H9 (cell line): ENCODE measurements around the gene SLC35B4. TPM values are rescaled to one million over a fixed set of nuclear protein-coding genes. Genes with fewer than 3 reads are reported as not detected.

Experiments
- DNase-seq: peaks from one replicate; pipeline ENCODE4 v3.0.0-alpha.2; 2017
- H2AFZ ChIP-seq: one replicate; pipeline ENCODE4 v1.6.1; 2013; ENCODE audit warnings: mild to moderate bottlenecking, low read length, control low read depth, moderate library complexity
- H2AK5ac ChIP-seq: 2 replicates; pipeline ENCODE4 v1.6.1; 2013; ENCODE audit warnings: low read length, control low read depth, mixed read lengths; ENCODE audit not compliant: insufficient read length
- H2BK120ac ChIP-seq: one replicate; pipeline ENCODE4 v1.6.1; 2013; ENCODE audit warnings: low read depth, mild to moderate bottlenecking, low read length, control low read depth, inconsistent platforms; ENCODE audit not compliant: poor library complexity, severe bottlenecking
- H2BK12ac ChIP-seq: 2 replicates; pipeline ENCODE4 v1.6.1; 2013; ENCODE audit warnings: low read length, control low read depth, mixed read lengths, low read depth; ENCODE audit not compliant: insufficient read length
- H2BK15ac ChIP-seq: 2 replicates; pipeline ENCODE4 v1.6.1; 2013; ENCODE audit warnings: low read depth, low read length, control low read depth
- H2BK20ac ChIP-seq: one replicate; pipeline ENCODE4 v1.6.1; 2013; ENCODE audit warnings: low read depth, mild to moderate bottlenecking, low read length, control low read depth, inconsistent platforms; ENCODE audit not compliant: poor library complexity, severe bottlenecking
- H2BK5ac ChIP-seq: 2 replicates; pipeline ENCODE4 v1.6.1; 2013; ENCODE audit warnings: low read length, control low read depth, mixed read lengths; ENCODE audit not compliant: insufficient read length
- H3K14ac ChIP-seq: 2 replicates; pipeline ENCODE4 v1.6.1; 2013; ENCODE audit warnings: low read length, control low read depth; ENCODE audit not compliant: insufficient read depth
- H3K18ac ChIP-seq: 2 replicates; pipeline ENCODE4 v1.6.1; 2013; ENCODE audit warnings: low read depth, mild to moderate bottlenecking, mixed read lengths, low read length, control low read depth; ENCODE audit not compliant: insufficient read length
- H3K23ac ChIP-seq: 2 replicates; pipeline ENCODE4 v1.6.1; 2013; ENCODE audit warnings: low read length, control low read depth, mixed read lengths, low read depth; ENCODE audit not compliant: insufficient read length
- H3K23me2 ChIP-seq: 2 replicates; pipeline ENCODE4 v1.6.1; 2013; ENCODE audit warnings: low read depth, mild to moderate bottlenecking, mixed read lengths, low read length, control low read depth; ENCODE audit not compliant: insufficient read length, poor library complexity, severe bottlenecking
- H3K27ac ChIP-seq: 2 replicates; pipeline ENCODE4 v1.5.1; 2013; ENCODE audit warnings: low read length, control low read depth, mixed read lengths, low read depth; ENCODE audit not compliant: insufficient read length
- H3K27me3 ChIP-seq: 2 replicates; pipeline ENCODE4 v1.6.1; 2013; ENCODE audit warnings: low read length, control low read depth, inconsistent platforms; ENCODE audit not compliant: insufficient read depth
- H3K4ac ChIP-seq: 2 replicates; pipeline ENCODE4 v1.6.1; 2013; ENCODE audit warnings: low read depth, mild to moderate bottlenecking, control low read depth, inconsistent platforms, low read length, moderate library complexity
- H3K4me1 ChIP-seq: 2 replicates; pipeline ENCODE4 v1.6.1; 2013; ENCODE audit warnings: low read length, control low read depth, inconsistent platforms; ENCODE audit not compliant: insufficient read depth
- H3K4me2 ChIP-seq: 2 replicates; pipeline ENCODE4 v1.6.1; 2013; ENCODE audit warnings: low read length, control low read depth, mixed read lengths; ENCODE audit not compliant: insufficient read length, insufficient read depth
- H3K56ac ChIP-seq: 2 replicates; pipeline ENCODE4 v1.6.1; 2013; ENCODE audit warnings: low read depth, mild to moderate bottlenecking, mixed read lengths, low read length, control low read depth; ENCODE audit not compliant: insufficient read length
- H3K79me1 ChIP-seq: 2 replicates; pipeline ENCODE4 v1.6.1; 2013; ENCODE audit warnings: low read depth, mild to moderate bottlenecking, moderate library complexity, low read length, control low read depth, inconsistent platforms; ENCODE audit not compliant: insufficient read depth, poor library complexity, severe bottlenecking
- H3K79me2 ChIP-seq: 2 replicates; pipeline ENCODE4 v1.6.1; 2013; ENCODE audit warnings: low read length, control low read depth, inconsistent platforms; ENCODE audit not compliant: insufficient read depth
- H3K9ac ChIP-seq: 2 replicates; pipeline ENCODE4 v1.6.1; 2013; ENCODE audit warnings: low read length, control low read depth, mixed read lengths; ENCODE audit not compliant: insufficient read length; ENCODE audit errors: extremely low read depth
- H3K9me3 ChIP-seq: one replicate; pipeline ENCODE4 v1.6.1; 2013; ENCODE audit warnings: low read depth, low read length, inconsistent platforms; ENCODE audit not compliant: control insufficient read depth
- H3T11ph ChIP-seq: one replicate; pipeline ENCODE4 v1.6.1; 2013; ENCODE audit warnings: mild to moderate bottlenecking, low read length, control low read depth, inconsistent platforms
- H4K20me1 ChIP-seq: one replicate; pipeline ENCODE4 v1.6.1; 2013; ENCODE audit not compliant: control insufficient read depth, insufficient read length, insufficient read depth
- H4K5ac ChIP-seq: 2 replicates; pipeline ENCODE4 v1.6.1; 2013; ENCODE audit warnings: low read depth, mild to moderate bottlenecking, mixed read lengths, low read length, control low read depth; ENCODE audit not compliant: insufficient read length
- H4K8ac ChIP-seq: replicated peaks from 2 replicates; pipeline ENCODE4 v1.6.1; 2013; ENCODE audit warnings: low read length, control low read depth, mixed read lengths, low read depth; ENCODE audit not compliant: insufficient read length
- H4K91ac ChIP-seq: 2 replicates; pipeline ENCODE4 v1.6.1; 2013; ENCODE audit warnings: low read depth, mild to moderate bottlenecking, moderate library complexity, mixed read lengths, low read length, control low read depth; ENCODE audit not compliant: insufficient read length
- H3K27ac Mint-ChIP-seq, 3 experiments: 2 replicates in 2 of 3; 3 replicates in 1 of 3; pipeline ENCODE4 v1.8.0; 2020 to 2021; ENCODE audit warnings: mixed read lengths in 3 of 3, mild to moderate bottlenecking in 1 of 3, moderate library complexity in 1 of 3
- H3K27me3 Mint-ChIP-seq: 2 replicates; pipeline ENCODE4 v1.8.0; 2021; ENCODE audit warnings: low read depth, mild to moderate bottlenecking, moderate library complexity, mixed read lengths
- H3K36me3 Mint-ChIP-seq, 3 experiments: 2 replicates in 2 of 3; 3 replicates in 1 of 3; pipeline ENCODE4 v1.8.0; 2020 to 2021; ENCODE audit warnings: low read depth in 3 of 3, mixed read lengths in 3 of 3; ENCODE audit not compliant: insufficient read depth in 1 of 3
- H3K4me1 Mint-ChIP-seq, 2 experiments: 2 replicates each; pipeline ENCODE4 v1.8.0; 2020; ENCODE audit warnings: mixed read lengths in 2 of 2
- H3K4me3 Mint-ChIP-seq, 2 experiments: 2 replicates in 1 of 2; 3 replicates in 1 of 2; pipeline ENCODE4 v1.8.0; 2020 to 2021; ENCODE audit warnings: mild to moderate bottlenecking in 2 of 2, mixed read lengths in 2 of 2, moderate library complexity in 1 of 2
- H3K9me3 Mint-ChIP-seq, 2 experiments: 2 replicates in 1 of 2; 3 replicates in 1 of 2; pipeline ENCODE4 v1.8.0; 2020; ENCODE audit warnings: mild to moderate bottlenecking in 2 of 2, mixed read lengths in 2 of 2, moderate library complexity in 1 of 2
- CTCF ChIP-seq: fragments of 200-600 bp; sonication (generic); conservative IDR thresholded peaks from 3 replicates; pipeline ENCODE4 v1.8.0; 2021; ENCODE audit warnings: antibody characterized with exemption, mild to moderate bottlenecking
- WGBS: extraction: QIAGEN DNeasy Blood & Tissue Kit; methylation state at CpG from one replicate; pipeline ENCODE4 v1.1.7; 2013; ENCODE audit warnings: missing lambda C conversion rate, low lambda C conversion rate, mixed read lengths; ENCODE audit not compliant: insufficient read length; ENCODE audit errors: extremely low coverage; 5-methylcytosine and 5-hydroxymethylcytosine counted together
- total RNA-seq: library from RNA; stranded (reverse); gene quantifications from 2 replicates; pipeline ENCODE4 v1.2.1, GENCODE V29; 2021

Gene SLC35B4
- total RNA-seq, 1 experiment from 2014 or later, result 33.4 TPM

- Mint-ChIP-seq H3K9me3 (no peaks in the 10 kb centered on the region), H3K36me3 (no peaks in the 10 kb centered on the region), H3K27ac (no peak overlapping the region), H3K27me3 (no peaks in the 10 kb centered on the region), H3K4me1 (peaks cover 6 to 7% of the 10 kb centered on the region in 2 experiments; a peak in 3 of 4 replicates), H3K4me3 (no peak overlapping the region)
- no peaks in the 10 kb centered on the region for H4K20me1 ChIP-seq
- no peak overlapping the region for H4K5ac ChIP-seq
- H3K9ac ChIP-seq, result no peak overlapping the region
- DNase-seq, result no peak
- H3K27me3 ChIP-seq, result no peaks in the 10 kb centered on the region
- no peaks in the 10 kb centered on the region for H3K23me2 ChIP-seq
- H3K56ac ChIP-seq, result no peak overlapping the region
- H2AFZ ChIP-seq, result no peak overlapping the region
- H2BK120ac ChIP-seq, result no peak overlapping the region
- H2AK5ac ChIP-seq, result no peak overlapping the region
- no peak overlapping the region for H3K23ac ChIP-seq
- no peak overlapping the region for H4K91ac ChIP-seq
- H2BK5ac ChIP-seq, result no peak overlapping the region
- no peaks in the 10 kb centered on the region for H3K9me3 ChIP-seq
- no peak overlapping the region for H2BK20ac ChIP-seq
- H3K18ac ChIP-seq, result no peak overlapping the region
- no peak overlapping the region for H3K4me2 ChIP-seq
- WGBS, result no CpG with 5 or more reads among the region's 6 CpGs
- H3K79me1 ChIP-seq, result no peaks in the 10 kb centered on the region
- H3T11ph ChIP-seq, result no peak overlapping the region
- no peak overlapping the region for H3K4ac ChIP-seq
- no peak overlapping the region for H2BK12ac ChIP-seq
- TF ChIP-seq CTCF, result no peak
- no peak overlapping the region for H3K14ac ChIP-seq
- no peaks in the 10 kb centered on the region for H3K4me1 ChIP-seq
- no peak overlapping the region for H4K8ac ChIP-seq
- H3K27ac ChIP-seq, result no peak overlapping the region
- H2BK15ac ChIP-seq, result no peak overlapping the region
- no peaks in the 10 kb centered on the region for H3K79me2 ChIP-seq
These were observed 32.7 kb downstream of the SLC35B4 start for GRCh38 chr7:134284011-134284410.
